Right cardiac atrium (tissue), 5 donors: Measurements from ENCODE around the gene OASL. TPM values are rescaled to one million over a fixed set of nuclear protein-coding genes. Genes with fewer than 3 reads are reported as not detected.

ENCODE experiments used
- ATAC-seq, 2 donors: fragments of 200-7000 bp; cut with Tn5 transposase; one replicate each; pipeline versions ENCODE4 v1.8.0 to v1.9.1; 2020; ENCODE audit warnings: moderate library complexity in 2 of 2, mild to moderate bottlenecking in 1 of 2
- DNase-seq, 3 donors: peaks; one replicate each; pipeline ENCODE4 v3.0.0-alpha.2; 2020
- H3K27ac ChIP-seq: one replicate; pipeline ENCODE4 v1.5.1; 2013; ENCODE audit warnings: mild to moderate bottlenecking, low read length, control low read depth, moderate library complexity
- H3K27me3 ChIP-seq: one replicate; pipeline ENCODE4 v1.6.1; 2013; ENCODE audit not compliant: control insufficient read depth, insufficient read depth
- H3K4me1 ChIP-seq: one replicate; pipeline ENCODE4 v1.6.1; 2013; ENCODE audit warnings: low read length; ENCODE audit not compliant: control insufficient read depth, insufficient read depth
- H3K4me3 ChIP-seq: one replicate; pipeline ENCODE4 v1.5.1; 2013; ENCODE audit warnings: low read length, control low read depth
- H3K9me3 ChIP-seq: one replicate; pipeline ENCODE4 v1.6.1; 2013; ENCODE audit warnings: low read length; ENCODE audit not compliant: control insufficient read depth
- WGBS: extraction: QIAGEN DNeasy Blood & Tissue Kit; methylation state at CpG from one replicate; pipeline ENCODE4 v1.1.7; 2013; 5-methylcytosine and 5-hydroxymethylcytosine counted together
- intact Hi-C, 4 donors: fragments of 100-400 bp; cut with DNase I; formaldehyde crosslinking; loops; one replicate each; pipeline versions ENCODE4 v1.11.0 to v1.14.0; 2022 to 2023
- polyA plus RNA-seq: library from polyadenylated mRNA; stranded (reverse); fragments of 200-250 nt; gene quantifications from one replicate; pipeline ENCODE4 v1.2.3, GENCODE V29; 2013
- total RNA-seq, 4 donors: library from RNA; stranded (reverse); fragmentation: NEBNext Ultra II Directional; extraction: Animal tissue kit (Norgen Biotek cat#: 25700); gene quantifications; one replicate each; pipeline ENCODE4 v1.2.1, GENCODE V29; 2021
- donor health status: healthy with polysubstance abuse.
- donor health status: DM: no; HTN: yes; CAD: no.
- donor health status: DM: no; HTN: no; CAD: no.
- donor health status: DM: no; HTN: yes; CAD: no; lungs with severe emphysema.
- donor health status: DM: yes; HTN: yes; CAD: no.

Gene OASL
- total and polyA plus RNA-seq, 5 donors, result 0.32 to 1.1 (median 0.68) TPM

DNA sequence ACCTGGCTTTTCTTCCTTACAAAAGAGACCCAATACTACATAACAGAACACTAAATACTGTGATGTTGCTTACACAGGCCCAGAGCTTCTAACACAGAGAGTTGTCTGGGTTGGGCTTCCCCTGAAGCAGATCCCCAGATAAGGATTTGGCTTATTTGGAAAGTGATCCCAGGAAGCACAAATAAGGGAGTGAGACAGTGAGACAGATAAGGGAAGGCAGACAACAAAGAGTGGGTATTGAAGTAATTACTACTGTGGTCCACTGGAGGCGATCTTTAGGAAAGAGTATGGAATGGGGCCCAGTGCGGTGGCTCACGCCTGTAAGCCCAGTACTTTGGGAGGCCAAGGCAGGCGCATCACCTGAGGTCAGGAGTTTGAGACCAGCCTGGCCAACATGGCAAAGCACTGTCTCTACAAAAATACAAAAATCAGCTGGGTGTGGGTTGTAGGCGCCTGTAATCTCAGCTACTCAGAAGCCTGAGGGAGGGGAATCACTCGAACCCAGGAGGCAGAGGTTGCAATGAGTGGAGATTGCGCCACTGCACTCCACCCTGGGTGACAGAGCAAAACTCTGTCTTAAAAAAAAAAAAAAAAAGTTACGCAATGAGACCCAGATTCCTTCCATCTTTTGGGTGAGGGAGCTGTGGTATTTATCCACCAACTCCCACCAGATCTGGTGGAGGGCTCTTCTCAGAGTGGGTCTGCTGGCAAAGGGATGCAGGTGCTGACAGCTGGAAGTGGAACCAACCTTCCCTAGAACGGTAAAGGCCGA, 12.6 kb downstream of the OASL start:
- WGBS, result 79% methylated on average over 10 of the region's 10 CpGs
- Histone ChIP-seq H3K4me3 (no peak overlapping the region), H3K9me3 (no peaks in the 10 kb centered on the region), H3K4me1 (no peaks in the 10 kb centered on the region), H3K27me3 (no peaks in the 10 kb centered on the region), H3K27ac (no peak overlapping the region)
- intact Hi-C loops, result no loop called here
- no peak for DNase-seq
- ATAC-seq, result no peak

DNA sequence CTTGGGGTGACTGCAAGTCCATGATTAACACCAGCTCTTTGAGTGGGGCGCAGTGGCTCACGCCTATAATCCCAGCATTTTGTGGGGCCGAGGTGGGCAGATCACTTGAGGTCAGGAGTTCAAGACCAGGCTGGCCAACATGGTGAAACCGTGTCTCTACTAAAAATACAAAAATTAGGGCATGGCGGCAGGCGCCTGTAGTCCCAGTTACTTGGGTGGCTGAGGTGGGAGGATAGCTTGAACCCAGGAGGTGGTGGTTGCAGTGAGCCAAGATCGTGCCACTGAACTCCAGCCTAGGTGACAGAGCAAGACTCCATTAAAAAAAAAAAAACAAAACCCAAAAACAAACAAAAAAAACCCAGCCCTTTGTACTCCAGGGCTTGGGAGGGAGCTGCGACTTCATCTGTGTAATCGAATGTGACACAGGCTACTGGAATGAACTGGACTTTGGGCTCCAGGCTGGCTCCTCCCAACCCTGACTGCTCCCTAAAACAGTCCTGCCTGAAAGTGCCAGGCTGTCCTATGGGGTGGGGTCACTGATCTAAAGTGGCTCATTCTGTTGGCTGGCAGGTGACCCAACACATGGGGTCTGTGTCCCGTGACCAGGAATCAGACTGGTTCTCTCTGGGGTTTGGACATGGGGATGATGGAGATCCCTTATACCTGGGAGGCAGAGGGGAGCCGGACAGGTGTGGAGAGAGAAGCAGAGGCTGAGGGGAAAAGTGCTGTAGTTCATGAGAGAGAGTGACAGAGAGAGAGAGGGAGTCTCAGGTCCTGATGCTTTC, 13.4 kb downstream of the OASL start:
- DNase-seq, result no peak
- WGBS, result 92% methylated on average over 11 of the region's 11 CpGs
- no peaks in the 10 kb centered on the region for H3K9me3 ChIP-seq
- no peaks in the 10 kb centered on the region for H3K27me3 ChIP-seq
- no peak overlapping the region for H3K27ac ChIP-seq
- no peak overlapping the region for H3K4me3 ChIP-seq
- H3K4me1 ChIP-seq, result no peaks in the 10 kb centered on the region
- ATAC-seq, result peak in 1 of 2 donors; percentile 51
- intact Hi-C loops, result no loop called here

DNA sequence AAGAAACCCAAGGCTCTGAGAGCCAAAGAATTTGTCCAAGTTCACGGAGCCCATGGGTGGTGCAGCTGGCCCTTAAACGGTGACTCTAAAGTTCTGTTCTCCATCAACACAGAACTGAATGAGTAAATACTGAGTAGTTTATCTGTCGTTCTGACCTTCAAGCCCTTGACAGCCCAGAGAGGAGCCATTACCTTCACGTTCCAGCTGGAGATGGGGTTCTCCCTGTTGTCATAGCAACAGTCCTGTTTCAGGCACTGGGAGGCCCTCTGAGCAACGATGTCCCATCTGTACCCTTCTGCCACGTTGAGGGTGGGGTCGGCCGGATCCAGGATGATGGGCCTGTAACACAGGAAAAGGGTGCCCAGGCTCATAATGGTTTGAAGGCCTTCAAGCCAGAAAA, 15.2 kb downstream of the OASL start:
- no peak overlapping the region for H3K27ac ChIP-seq
- WGBS, result 68% methylated on average over 8 of the region's 8 CpGs
- no peak for ATAC-seq

GRCh38 chr12:121022713-121023112, 16.3 kb downstream of the OASL start:
- DNase-seq (no peak), ATAC-seq (no peak)
- Histone ChIP-seq H3K4me3 (no peak overlapping the region), H3K4me1 (no peaks in the 10 kb centered on the region), H3K27me3 (no peaks in the 10 kb centered on the region), H3K27ac (no peak overlapping the region), H3K9me3 (no peaks in the 10 kb centered on the region)
- intact Hi-C loops, result no loop called here
- 60% methylated on average over 2 of the region's 2 CpGs for WGBS

More for the DNA sequence above, 15.2 kb downstream of the OASL start:
- Histone ChIP-seq H3K4me1 (no peaks in the 10 kb centered on the region), H3K27me3 (no peaks in the 10 kb centered on the region), H3K4me3 (no peak overlapping the region), H3K9me3 (no peaks in the 10 kb centered on the region)
- intact Hi-C loops, result no loop called here
- DNase-seq, result no peak

- Histone ChIP-seq H3K4me3 (no peak overlapping the region), H3K4me1 (no peaks in the 10 kb centered on the region), H3K27ac (no peak overlapping the region), H3K27me3 (no peaks in the 10 kb centered on the region), H3K9me3 (no peaks in the 10 kb centered on the region)
- DNase-seq (no peak), ATAC-seq (no peak)
- intact Hi-C loops, result no loop called here
- WGBS, result 92% methylated on average over 6 of the region's 6 CpGs
Observed at GRCh38 chr12:121021754-121022153, 17.3 kb downstream of the OASL start.

- H3K27me3 ChIP-seq, result no peaks in the 10 kb centered on the region
- no peak for DNase-seq
- no peak overlapping the region for H3K4me3 ChIP-seq
- no peaks in the 10 kb centered on the region for H3K9me3 ChIP-seq
- ATAC-seq, result no peak
- intact Hi-C loops, result no loop called here
- peaks cover 2% of the 10 kb centered on the region for H3K4me1 ChIP-seq
- 89% methylated on average over 2 of the region's 2 CpGs for WGBS
- no peak overlapping the region for H3K27ac ChIP-seq
Observed at GRCh38 chr12:121018860-121019617, 20.0 kb downstream of the OASL start.

DNA sequence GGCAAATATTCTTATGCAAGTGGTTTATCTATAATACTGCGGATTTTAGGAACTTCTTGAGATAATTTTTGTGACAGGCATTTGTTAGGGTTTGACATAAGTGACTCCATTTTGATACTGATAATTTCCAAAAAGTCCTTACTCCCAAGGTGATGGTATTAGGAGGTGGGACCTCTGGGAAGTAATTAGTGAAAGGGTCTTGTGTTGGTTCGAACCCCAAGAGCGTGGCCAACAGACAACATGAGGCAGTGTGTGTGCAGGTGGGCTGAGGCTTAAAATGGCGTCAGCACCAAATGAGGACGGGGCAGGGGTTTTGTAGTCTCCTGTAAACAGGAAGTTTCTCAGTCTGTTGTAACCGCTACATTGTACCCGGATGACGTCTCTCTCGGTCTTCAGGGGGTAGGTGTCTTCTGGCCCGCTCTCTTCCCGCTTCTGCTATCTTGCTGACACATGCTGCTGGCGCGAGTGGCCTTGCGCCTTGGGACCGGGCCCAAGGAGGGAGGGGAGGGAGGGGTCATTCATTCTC, 21.0 kb downstream of the OASL start:
- no peak overlapping the region for H3K27ac ChIP-seq
- H3K9me3 ChIP-seq, result no peaks in the 10 kb centered on the region
- no peaks in the 10 kb centered on the region for H3K27me3 ChIP-seq
- 86% methylated on average over 15 of the region's 15 CpGs for WGBS
- intact Hi-C loops, result no loop called here
- ATAC-seq (no peak), DNase-seq (no peak)
- no peak overlapping the region for H3K4me3 ChIP-seq
- peaks cover 2% of the 10 kb centered on the region for H3K4me1 ChIP-seq

GRCh38 chr12:121015825-121016766, 22.9 kb downstream of the OASL start, which contains the start of gene C12orf43:
C12orf43 (minus strand) TSS chr12:121016487; CDS start chr12:121016474, 13 bp downstream.
- intact Hi-C loops, result no loop called here
- DNase-seq (peak; percentile 89 to 95 (median 94)), ATAC-seq (peak; percentile 99)
- H3K27ac ChIP-seq, result peak within 1 kb of the TSS; percentile 74
- H3K4me1 ChIP-seq, result peaks cover 2% of the 10 kb centered on the region
- WGBS, result 1% methylated on average over 34 of the region's 34 CpGs
- peak within 1 kb of the TSS; percentile 96 for H3K4me3 ChIP-seq
- no peaks in the 10 kb centered on the region for H3K9me3 ChIP-seq
- H3K27me3 ChIP-seq, result no peaks in the 10 kb centered on the region

DNA sequence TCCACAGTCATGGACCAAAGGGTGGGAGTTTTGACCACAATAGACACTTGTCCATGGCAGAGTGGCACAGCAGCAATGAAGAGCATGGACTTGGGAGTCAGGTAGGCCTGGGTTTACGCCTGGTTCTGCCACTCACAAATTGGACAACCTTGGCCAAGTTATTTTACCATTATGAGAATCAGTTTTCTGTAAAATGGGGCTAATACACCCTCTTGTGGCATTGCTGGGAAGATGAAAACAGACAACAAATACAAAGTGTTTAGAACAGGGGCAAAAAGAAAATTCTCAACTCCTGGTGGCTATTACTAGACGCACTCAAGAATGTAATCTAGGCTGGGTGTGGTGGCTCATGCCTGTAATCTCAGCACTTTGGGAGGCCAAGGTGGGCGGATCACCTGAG, 25.3 kb downstream of the OASL start:
- Histone ChIP-seq H3K4me3 (no peak overlapping the region), H3K4me1 (peaks cover 2% of the 10 kb centered on the region), H3K27ac (no peak overlapping the region), H3K9me3 (no peaks in the 10 kb centered on the region), H3K27me3 (no peaks in the 10 kb centered on the region)
- intact Hi-C loops, result no loop called here
- ATAC-seq (no peak), DNase-seq (no peak)
- 84% methylated on average over 3 of the region's 3 CpGs for WGBS

- H3K4me1 ChIP-seq, result peaks cover 2% of the 10 kb centered on the region
- no peak overlapping the region for H3K4me3 ChIP-seq
- DNase-seq, result no peak
- no peak for ATAC-seq
- intact Hi-C loops, result no loop called here
- no peaks in the 10 kb centered on the region for H3K9me3 ChIP-seq
- no peak overlapping the region for H3K27ac ChIP-seq
- no peaks in the 10 kb centered on the region for H3K27me3 ChIP-seq
- WGBS, result 79% methylated on average over 6 of the region's 6 CpGs
Observed at GRCh38 chr12:121011820-121012219, 27.2 kb downstream of the OASL start.
